GM12892 (cell line): ENCODE data around the gene ACAA1.

Experiments used
- POLR2A ChIP-seq: IDR thresholded peaks from 2 replicates; pipeline ENCODE4 v1.6.1; 2011; ENCODE audit warnings: low read depth, low read length, control low read depth
- POLR2AphosphoS5 ChIP-seq: IDR thresholded peaks from 2 replicates; pipeline ENCODE4 v1.6.1; 2011; ENCODE audit warnings: low read depth, low read length, control low read depth

GRCh38 chr3:38136393-38136776 is 542 bp downstream of the ACAA1 start:
- TF ChIP-seq POLR2A (no peak), POLR2AphosphoS5 (no peak)
